ENCODE data around the gene COL4A4. TPM values are rescaled to one million over a fixed set of nuclear protein-coding genes. Genes with fewer than 3 reads are reported as not detected.

COL4A4 gene
- total RNA-seq, 1 experiment from 2014 or later: 3.1 TPM

DNA sequence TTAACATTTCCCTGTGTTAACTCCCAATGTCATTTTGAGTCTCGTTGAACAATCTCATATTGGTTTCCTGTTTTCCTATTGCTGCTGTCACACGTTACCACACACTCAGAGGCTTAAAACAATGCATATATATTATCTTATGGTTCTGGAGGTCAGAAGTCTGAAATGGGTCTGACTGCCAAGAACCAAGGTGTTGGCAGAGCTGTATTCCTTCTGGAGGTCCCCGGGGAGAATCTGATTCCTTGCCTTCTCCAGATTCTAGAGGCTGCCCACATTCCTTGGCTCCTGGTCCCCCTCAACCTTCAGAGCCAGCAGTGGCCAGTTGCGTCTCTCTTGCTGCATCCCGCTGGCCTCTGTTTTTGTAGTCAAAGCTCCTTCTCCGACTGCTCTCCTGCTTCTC, 17.5 kb downstream of the COL4A4 start:
- ATAC-seq: no peak
- peaks cover 24% of the 10 kb centered on the region for H3K9me3 Mint-ChIP-seq

DNA sequence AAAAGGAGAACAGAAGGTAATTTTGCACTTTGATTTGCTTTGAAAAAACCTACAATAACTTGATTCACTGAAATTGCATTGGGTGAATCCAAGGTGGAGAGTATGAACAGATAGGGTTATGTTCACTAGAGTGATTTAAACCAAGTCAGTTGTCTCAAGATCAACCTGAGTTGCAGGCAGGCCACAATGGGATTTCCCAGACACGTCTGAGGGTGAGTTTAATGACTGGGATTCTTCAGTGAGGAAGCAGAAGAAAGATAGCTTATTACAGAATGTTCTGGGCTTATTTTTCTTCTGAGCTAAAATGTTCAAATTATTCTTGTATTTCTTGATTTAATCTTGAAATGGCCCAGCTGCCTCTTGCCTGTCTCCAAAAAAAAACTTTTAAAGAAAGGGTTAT, 20.1 kb downstream of the COL4A4 start:
- no peak for DNase-seq (ENCODE audit: low spot score)
- H3K27ac Mint-ChIP-seq: no peak overlapping the region
- TF ChIP-seq ZNF416 (CRISPR knock-in tag; IDR thresholded peaks at IDR 0.05) (no peak), TCF7 (CRISPR knock-in tag; IDR thresholded peaks at IDR 0.05; ENCODE audit: low read depth) (no peak), ZNF317 (CRISPR knock-in tag; IDR thresholded peaks at IDR 0.05; ENCODE audit: borderline replicate concordance, low read depth) (no peak), SOX15 (CRISPR knock-in tag; IDR thresholded peaks at IDR 0.05) (no peak)
- TF ChIP-seq, protein P1, sequence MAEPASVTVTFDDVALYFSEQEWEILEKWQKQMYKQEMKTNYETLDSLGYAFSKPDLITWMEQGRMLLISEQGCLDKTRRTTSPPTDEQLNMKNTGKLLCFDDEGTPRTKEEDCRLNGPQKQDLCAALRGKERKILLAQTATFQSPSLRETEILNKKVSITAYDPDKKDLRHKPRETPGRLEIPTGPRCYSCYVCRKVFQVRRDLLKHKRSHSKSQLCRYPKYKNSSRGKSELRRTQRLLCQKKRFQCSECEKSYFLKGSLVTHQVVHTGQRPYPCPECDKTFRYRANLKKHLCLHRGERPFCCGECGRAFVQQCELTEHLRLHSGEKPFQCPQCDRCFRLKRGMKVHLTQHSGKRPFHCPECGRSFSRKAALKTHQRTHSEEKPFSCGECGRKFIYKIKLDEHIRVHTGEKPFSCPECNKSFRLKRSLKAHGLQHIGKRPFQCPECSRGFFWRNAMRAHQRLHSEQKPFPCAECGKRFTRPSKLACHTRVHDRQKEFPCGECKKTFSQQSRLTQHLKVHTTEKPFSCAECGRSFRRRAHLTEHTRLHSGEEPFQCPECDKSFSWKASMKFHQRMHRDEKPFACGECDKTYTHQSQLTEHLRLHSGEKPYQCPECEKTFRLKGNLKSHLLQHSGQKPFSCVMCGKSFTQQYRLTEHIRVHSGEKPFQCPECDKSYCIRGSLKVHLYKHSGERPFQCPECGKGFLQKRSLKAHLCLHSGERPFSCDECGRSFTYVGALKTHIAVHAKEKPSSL (CRISPR knock-in tag; conservative IDR thresholded peaks at IDR 0.05): no peak
- TF ChIP-seq, protein P2, sequence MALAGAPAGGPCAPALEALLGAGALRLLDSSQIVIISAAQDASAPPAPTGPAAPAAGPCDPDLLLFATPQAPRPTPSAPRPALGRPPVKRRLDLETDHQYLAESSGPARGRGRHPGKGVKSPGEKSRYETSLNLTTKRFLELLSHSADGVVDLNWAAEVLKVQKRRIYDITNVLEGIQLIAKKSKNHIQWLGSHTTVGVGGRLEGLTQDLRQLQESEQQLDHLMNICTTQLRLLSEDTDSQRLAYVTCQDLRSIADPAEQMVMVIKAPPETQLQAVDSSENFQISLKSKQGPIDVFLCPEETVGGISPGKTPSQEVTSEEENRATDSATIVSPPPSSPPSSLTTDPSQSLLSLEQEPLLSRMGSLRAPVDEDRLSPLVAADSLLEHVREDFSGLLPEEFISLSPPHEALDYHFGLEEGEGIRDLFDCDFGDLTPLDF (CRISPR knock-in tag; IDR thresholded peaks at IDR 0.05): no peak
- TF ChIP-seq, protein P3, sequence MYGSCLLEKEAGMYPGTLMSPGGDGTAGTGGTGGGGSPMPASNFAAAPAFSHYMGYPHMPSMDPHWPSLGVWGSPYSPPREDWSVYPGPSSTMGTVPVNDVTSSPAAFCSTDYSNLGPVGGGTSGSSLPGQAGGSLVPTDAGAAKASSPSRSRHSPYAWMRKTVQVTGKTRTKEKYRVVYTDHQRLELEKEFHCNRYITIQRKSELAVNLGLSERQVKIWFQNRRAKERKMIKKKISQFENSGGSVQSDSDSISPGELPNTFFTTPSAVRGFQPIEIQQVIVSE (CRISPR knock-in tag; IDR thresholded peaks at IDR 0.05; ENCODE audit: borderline replicate concordance): no peak
- POLR2A ChIA-PET: no interaction called here
- no peak overlapping the region for H3K4me3 Mint-ChIP-seq
- H3K27me3 Mint-ChIP-seq (ENCODE audit: low read depth): no peaks in the 10 kb centered on the region
- peaks cover 12% of the 10 kb centered on the region for H3K9me3 Mint-ChIP-seq
- H3K4me1 Mint-ChIP-seq: no peaks in the 10 kb centered on the region
- CTCF ChIA-PET: no interaction called here
- H3K36me3 Mint-ChIP-seq: peaks cover 11% of the 10 kb centered on the region
- no peak for ATAC-seq

More for the DNA sequence above, 17.5 kb downstream of the COL4A4 start:
- ChIA-PET CTCF (no interaction called here), POLR2A (no interaction called here)
- H3K27ac Mint-ChIP-seq: no peak overlapping the region
- no peaks in the 10 kb centered on the region for H3K27me3 Mint-ChIP-seq (ENCODE audit: low read depth)
- no peak for DNase-seq (ENCODE audit: low spot score)
- H3K4me3 Mint-ChIP-seq: no peak overlapping the region
- peaks cover 11% of the 10 kb centered on the region for H3K36me3 Mint-ChIP-seq
- TF ChIP-seq CREB1 (CRISPR knock-in tag; IDR thresholded peaks at IDR 0.05): no peak
- TF ChIP-seq, protein P4, sequence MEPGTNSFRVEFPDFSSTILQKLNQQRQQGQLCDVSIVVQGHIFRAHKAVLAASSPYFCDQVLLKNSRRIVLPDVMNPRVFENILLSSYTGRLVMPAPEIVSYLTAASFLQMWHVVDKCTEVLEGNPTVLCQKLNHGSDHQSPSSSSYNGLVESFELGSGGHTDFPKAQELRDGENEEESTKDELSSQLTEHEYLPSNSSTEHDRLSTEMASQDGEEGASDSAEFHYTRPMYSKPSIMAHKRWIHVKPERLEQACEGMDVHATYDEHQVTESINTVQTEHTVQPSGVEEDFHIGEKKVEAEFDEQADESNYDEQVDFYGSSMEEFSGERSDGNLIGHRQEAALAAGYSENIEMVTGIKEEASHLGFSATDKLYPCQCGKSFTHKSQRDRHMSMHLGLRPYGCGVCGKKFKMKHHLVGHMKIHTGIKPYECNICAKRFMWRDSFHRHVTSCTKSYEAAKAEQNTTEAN (CRISPR knock-in tag; IDR thresholded peaks at IDR 0.05): no peak
- TF ChIP-seq, protein P5, sequence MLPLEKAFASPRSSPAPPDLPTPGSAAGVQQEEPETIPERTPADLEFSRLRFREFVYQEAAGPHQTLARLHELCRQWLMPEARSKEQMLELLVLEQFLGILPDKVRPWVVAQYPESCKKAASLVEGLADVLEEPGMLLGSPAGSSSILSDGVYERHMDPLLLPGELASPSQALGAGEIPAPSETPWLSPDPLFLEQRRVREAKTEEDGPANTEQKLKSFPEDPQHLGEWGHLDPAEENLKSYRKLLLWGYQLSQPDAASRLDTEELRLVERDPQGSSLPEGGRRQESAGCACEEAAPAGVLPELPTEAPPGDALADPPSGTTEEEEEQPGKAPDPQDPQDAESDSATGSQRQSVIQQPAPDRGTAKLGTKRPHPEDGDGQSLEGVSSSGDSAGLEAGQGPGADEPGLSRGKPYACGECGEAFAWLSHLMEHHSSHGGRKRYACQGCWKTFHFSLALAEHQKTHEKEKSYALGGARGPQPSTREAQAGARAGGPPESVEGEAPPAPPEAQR (CRISPR knock-in tag; IDR thresholded peaks at IDR 0.05): no peak
- TF ChIP-seq NFE2L1 (CRISPR knock-in tag; IDR thresholded peaks at IDR 0.05): no peak
- TF ChIP-seq, protein P6, sequence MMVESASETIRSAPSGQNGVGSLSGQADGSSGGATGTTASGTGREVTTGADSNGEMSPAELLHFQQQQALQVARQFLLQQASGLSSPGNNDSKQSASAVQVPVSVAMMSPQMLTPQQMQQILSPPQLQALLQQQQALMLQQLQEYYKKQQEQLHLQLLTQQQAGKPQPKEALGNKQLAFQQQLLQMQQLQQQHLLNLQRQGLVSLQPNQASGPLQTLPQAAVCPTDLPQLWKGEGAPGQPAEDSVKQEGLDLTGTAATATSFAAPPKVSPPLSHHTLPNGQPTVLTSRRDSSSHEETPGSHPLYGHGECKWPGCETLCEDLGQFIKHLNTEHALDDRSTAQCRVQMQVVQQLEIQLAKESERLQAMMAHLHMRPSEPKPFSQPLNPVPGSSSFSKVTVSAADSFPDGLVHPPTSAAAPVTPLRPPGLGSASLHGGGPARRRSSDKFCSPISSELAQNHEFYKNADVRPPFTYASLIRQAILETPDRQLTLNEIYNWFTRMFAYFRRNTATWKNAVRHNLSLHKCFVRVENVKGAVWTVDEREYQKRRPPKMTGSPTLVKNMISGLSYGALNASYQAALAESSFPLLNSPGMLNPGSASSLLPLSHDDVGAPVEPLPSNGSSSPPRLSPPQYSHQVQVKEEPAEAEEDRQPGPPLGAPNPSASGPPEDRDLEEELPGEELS (CRISPR knock-in tag; IDR thresholded peaks at IDR 0.05): no peak
- no peak for TF ChIP-seq CREM (CRISPR knock-in tag; IDR thresholded peaks at IDR 0.05)
- TF ChIP-seq, protein P7, sequence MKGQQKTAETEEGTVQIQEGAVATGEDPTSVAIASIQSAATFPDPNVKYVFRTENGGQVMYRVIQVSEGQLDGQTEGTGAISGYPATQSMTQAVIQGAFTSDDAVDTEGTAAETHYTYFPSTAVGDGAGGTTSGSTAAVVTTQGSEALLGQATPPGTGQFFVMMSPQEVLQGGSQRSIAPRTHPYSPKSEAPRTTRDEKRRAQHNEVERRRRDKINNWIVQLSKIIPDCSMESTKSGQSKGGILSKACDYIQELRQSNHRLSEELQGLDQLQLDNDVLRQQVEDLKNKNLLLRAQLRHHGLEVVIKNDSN (CRISPR knock-in tag; IDR thresholded peaks at IDR 0.05): no peak
- TF ChIP-seq ZBTB21 (CRISPR knock-in tag; IDR thresholded peaks at IDR 0.05; ENCODE audit: borderline replicate concordance): no peak
- no peak for TF ChIP-seq NR2C2 (CRISPR knock-in tag; IDR thresholded peaks at IDR 0.05)
- TF ChIP-seq, protein P8, sequence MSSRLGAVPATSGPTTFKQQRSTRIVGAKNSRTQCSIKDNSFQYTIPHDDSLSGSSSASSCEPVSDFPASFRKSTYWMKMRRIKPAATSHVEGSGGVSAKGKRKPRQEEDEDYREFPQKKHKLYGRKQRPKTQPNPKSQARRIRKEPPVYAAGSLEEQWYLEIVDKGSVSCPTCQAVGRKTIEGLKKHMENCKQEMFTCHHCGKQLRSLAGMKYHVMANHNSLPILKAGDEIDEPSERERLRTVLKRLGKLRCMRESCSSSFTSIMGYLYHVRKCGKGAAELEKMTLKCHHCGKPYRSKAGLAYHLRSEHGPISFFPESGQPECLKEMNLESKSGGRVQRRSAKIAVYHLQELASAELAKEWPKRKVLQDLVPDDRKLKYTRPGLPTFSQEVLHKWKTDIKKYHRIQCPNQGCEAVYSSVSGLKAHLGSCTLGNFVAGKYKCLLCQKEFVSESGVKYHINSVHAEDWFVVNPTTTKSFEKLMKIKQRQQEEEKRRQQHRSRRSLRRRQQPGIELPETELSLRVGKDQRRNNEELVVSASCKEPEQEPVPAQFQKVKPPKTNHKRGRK (CRISPR knock-in tag; IDR thresholded peaks at IDR 0.05; ENCODE audit: borderline replicate concordance): no peak
- TF ChIP-seq, protein P9, sequence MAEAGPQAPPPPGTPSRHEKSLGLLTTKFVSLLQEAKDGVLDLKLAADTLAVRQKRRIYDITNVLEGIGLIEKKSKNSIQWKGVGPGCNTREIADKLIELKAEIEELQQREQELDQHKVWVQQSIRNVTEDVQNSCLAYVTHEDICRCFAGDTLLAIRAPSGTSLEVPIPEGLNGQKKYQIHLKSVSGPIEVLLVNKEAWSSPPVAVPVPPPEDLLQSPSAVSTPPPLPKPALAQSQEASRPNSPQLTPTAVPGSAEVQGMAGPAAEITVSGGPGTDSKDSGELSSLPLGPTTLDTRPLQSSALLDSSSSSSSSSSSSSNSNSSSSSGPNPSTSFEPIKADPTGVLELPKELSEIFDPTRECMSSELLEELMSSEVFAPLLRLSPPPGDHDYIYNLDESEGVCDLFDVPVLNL (CRISPR knock-in tag; IDR thresholded peaks at IDR 0.05; ENCODE audit: borderline replicate concordance, low read depth): no peak
- TF ChIP-seq, protein P10, sequence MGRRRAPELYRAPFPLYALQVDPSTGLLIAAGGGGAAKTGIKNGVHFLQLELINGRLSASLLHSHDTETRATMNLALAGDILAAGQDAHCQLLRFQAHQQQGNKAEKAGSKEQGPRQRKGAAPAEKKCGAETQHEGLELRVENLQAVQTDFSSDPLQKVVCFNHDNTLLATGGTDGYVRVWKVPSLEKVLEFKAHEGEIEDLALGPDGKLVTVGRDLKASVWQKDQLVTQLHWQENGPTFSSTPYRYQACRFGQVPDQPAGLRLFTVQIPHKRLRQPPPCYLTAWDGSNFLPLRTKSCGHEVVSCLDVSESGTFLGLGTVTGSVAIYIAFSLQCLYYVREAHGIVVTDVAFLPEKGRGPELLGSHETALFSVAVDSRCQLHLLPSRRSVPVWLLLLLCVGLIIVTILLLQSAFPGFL (CRISPR knock-in tag; IDR thresholded peaks at IDR 0.05; ENCODE audit: borderline replicate concordance): no peak
- no peak for TF ChIP-seq NR1H2 (CRISPR knock-in tag; IDR thresholded peaks at IDR 0.05)
- H3K4me1 Mint-ChIP-seq: no peaks in the 10 kb centered on the region

Data from WTC11 (cell line).